Upper lobe of left lung (tissue), 6 donors: ENCODE results near the gene CD33. TPM values are rescaled to one million over a fixed set of nuclear protein-coding genes. Genes with fewer than 3 reads are reported as not detected.

ENCODE experiments used
- ATAC-seq, 2 donors: fragments of 200-7000 bp; cut with Tn5 transposase; one replicate each; pipeline ENCODE4 v1.9.1; 2022; ENCODE audit warnings: mild to moderate bottlenecking in 2 of 2, moderate library complexity in 2 of 2; ENCODE audit not compliant: low FRiP score in 2 of 2
- DNase-seq, 2 donors: peaks; one replicate each; pipeline ENCODE4 v3.0.0-alpha.2; 2019 to 2020
- H3K27ac ChIP-seq, 4 donors: fragments of 200-600 bp; sonication (generic); one replicate each; pipeline ENCODE4 v1.5.1; 2016 to 2019
- H3K27me3 ChIP-seq, 4 donors: fragments of 200-600 bp; sonication (generic); one replicate each; pipeline ENCODE4 v1.5.1; 2017 to 2019
- H3K36me3 ChIP-seq, 4 donors: fragments of 200-600 bp; sonication (generic); one replicate each; pipeline ENCODE4 v1.5.1; 2016 to 2019
- H3K4me1 ChIP-seq, 4 donors: fragments of 200-600 bp; sonication (generic); one replicate each; pipeline ENCODE4 v1.5.1; 2018 to 2019
- H3K4me3 ChIP-seq, 4 donors: fragments of 200-600 bp; sonication (generic); one replicate each; pipeline ENCODE4 v1.5.1; 2017 to 2019; ENCODE audit warnings: mild to moderate bottlenecking in 2 of 4, moderate library complexity in 1 of 4
- H3K9me3 ChIP-seq, 4 donors: fragments of 200-600 bp; sonication (generic); one replicate each; pipeline ENCODE4 v1.5.1; 2018 to 2019
- CTCF ChIP-seq, 6 experiments: fragments of 450-650 bp in 4 of 6; fragments of 200-600 bp in 2 of 6; sonication (generic) in 2 of 6; IDR thresholded peaks; one replicate each; pipeline ENCODE4 v1.5.1; 2016 to 2019; ENCODE audit warnings: antibody characterized with exemption in 6 of 6
- EP300 ChIP-seq, 4 donors: sonication (generic); formaldehyde crosslinking; IDR thresholded peaks; one replicate each; pipeline ENCODE4 v1.5.1; 2017; ENCODE audit warnings: antibody characterized with exemption in 4 of 4, control low read depth in 2 of 4
- POLR2A ChIP-seq, 4 donors: fragments of 450-650 bp; IDR thresholded peaks; one replicate each; pipeline ENCODE4 v1.5.1; 2016 to 2017; ENCODE audit warnings: antibody characterized with exemption in 4 of 4, mild to moderate bottlenecking in 2 of 4
- POLR2AphosphoS5 ChIP-seq, 2 donors: sonication (generic); formaldehyde crosslinking; IDR thresholded peaks; one replicate each; pipeline ENCODE4 v1.5.1; 2017; ENCODE audit warnings: antibody characterized with exemption in 2 of 2
- WGBS, 2 donors: methylation state at CpG; one replicate each; pipeline ENCODE4 v1.1.5; 2017 to 2018; 5-methylcytosine and 5-hydroxymethylcytosine counted together
- total RNA-seq, 6 donors: library from RNA; depleted of rRNA in 4 of 6; stranded (reverse); fragments of >200 nt in 4 of 6; gene quantifications; one replicate each; pipeline versions ENCODE4 v1.1.0 to v1.2.1, GENCODE V29; 2016 to 2021
- donor health status: DM: no; HTN: no; CAD: no; lungs with moderate emphysema.
- donor health status: DM: no; HTN: yes; CAD: no; lungs with severe emphysema.

CD33 gene
- total RNA-seq, 6 donors from 2014 or later: 8.4 to 32.2 (median 21.6) TPM

GRCh38 chr19:51271067-51271466, 46.2 kb downstream of the CD33 start:
- no peaks in the 10 kb centered on the region for H3K4me1 ChIP-seq
- H3K27ac ChIP-seq: no peak overlapping the region
- DNase-seq (peak in 1 of 2 donors; percentile 73), ATAC-seq (peak in 1 of 2 donors; percentile 17)
- H3K4me3 ChIP-seq: no peak overlapping the region
- 60 to 70% methylated on average over 20 to 26 of the region's 26 CpGs for WGBS, 2 donors
- H3K36me3 ChIP-seq: no peaks in the 10 kb centered on the region
- TF ChIP-seq EP300 (IDR thresholded peaks at IDR 0.05) (no peak), POLR2AphosphoS5 (IDR thresholded peaks at IDR 0.05) (no peak), POLR2A (IDR thresholded peaks at IDR 0.05) (no peak)
- no peaks in the 10 kb centered on the region for H3K9me3 ChIP-seq
- no peaks in the 10 kb centered on the region for H3K27me3 ChIP-seq

GRCh38 chr19:51272183-51272810, 47.4 kb downstream of the CD33 start:
- peak in 1 of 2 donors; percentile 44 for ATAC-seq
- H3K36me3 ChIP-seq: no peaks in the 10 kb centered on the region
- H3K4me1 ChIP-seq: no peaks in the 10 kb centered on the region
- no peak overlapping the region for H3K4me3 ChIP-seq
- no peak for TF ChIP-seq POLR2AphosphoS5 (IDR thresholded peaks at IDR 0.05)
- no peak for TF ChIP-seq EP300 (IDR thresholded peaks at IDR 0.05)
- no peak for TF ChIP-seq CTCF (IDR thresholded peaks at IDR 0.05)
- no peak for TF ChIP-seq POLR2A (IDR thresholded peaks at IDR 0.05)
- DNase-seq: no peak
- H3K27me3 ChIP-seq: no peaks in the 10 kb centered on the region
- no peaks in the 10 kb centered on the region for H3K9me3 ChIP-seq
- 49 to 51% methylated on average over 6 of the region's 6 CpGs for WGBS, 2 donors
- H3K27ac ChIP-seq: no peak overlapping the region

GRCh38 chr19:51274049-51274770, 49.3 kb downstream of the CD33 start:
- no peak overlapping the region for H3K27ac ChIP-seq
- no peaks in the 10 kb centered on the region for H3K4me1 ChIP-seq
- TF ChIP-seq CTCF (IDR thresholded peaks at IDR 0.05) (no peak), POLR2A (IDR thresholded peaks at IDR 0.05) (no peak), POLR2AphosphoS5 (IDR thresholded peaks at IDR 0.05) (no peak), EP300 (IDR thresholded peaks at IDR 0.05) (no peak)
- no peak overlapping the region for H3K4me3 ChIP-seq
- no peaks in the 10 kb centered on the region for H3K36me3 ChIP-seq
- no peak for ATAC-seq
- H3K27me3 ChIP-seq: no peaks in the 10 kb centered on the region
- no peaks in the 10 kb centered on the region for H3K9me3 ChIP-seq
- no peak for DNase-seq
- 72 to 79% methylated on average over 8 of the region's 8 CpGs for WGBS, 2 donors

GRCh38 chr19:51277112-51277511, 52.2 kb downstream of the CD33 start:
- no peaks in the 10 kb centered on the region for H3K27me3 ChIP-seq
- no peak for ATAC-seq
- 76 to 77% methylated on average over 3 of the region's 3 CpGs for WGBS, 2 donors
- H3K36me3 ChIP-seq: no peaks in the 10 kb centered on the region
- no peak overlapping the region for H3K27ac ChIP-seq
- H3K9me3 ChIP-seq: no peaks in the 10 kb centered on the region
- no peak for DNase-seq
- no peak overlapping the region for H3K4me3 ChIP-seq
- TF ChIP-seq EP300 (IDR thresholded peaks at IDR 0.05) (no peak), CTCF (IDR thresholded peaks at IDR 0.05) (no peak), POLR2A (IDR thresholded peaks at IDR 0.05) (no peak), POLR2AphosphoS5 (IDR thresholded peaks at IDR 0.05) (no peak)
- no peaks in the 10 kb centered on the region for H3K4me1 ChIP-seq

- WGBS, 2 donors: 80 to 100% methylated on average over 1 to 4 of the region's 4 CpGs
- Histone ChIP-seq H3K27ac (no peak overlapping the region), H3K4me3 (no peak overlapping the region), H3K9me3 (no peaks in the 10 kb centered on the region), H3K27me3 (no peaks in the 10 kb centered on the region), H3K4me1 (no peaks in the 10 kb centered on the region), H3K36me3 (no peaks in the 10 kb centered on the region)
- no peak for DNase-seq
- no peak for ATAC-seq
- no peak for TF ChIP-seq POLR2AphosphoS5 (IDR thresholded peaks at IDR 0.05)
- no peak for TF ChIP-seq CTCF (IDR thresholded peaks at IDR 0.05)
- no peak for TF ChIP-seq EP300 (IDR thresholded peaks at IDR 0.05)
- no peak for TF ChIP-seq POLR2A (IDR thresholded peaks at IDR 0.05)
These were observed 57.5 kb downstream of the CD33 start for GRCh38 chr19:51282335-51282734.
